ENCODE data around the gene MSRB1. TPM values are rescaled to one million over a fixed set of nuclear protein-coding genes. Genes with fewer than 3 reads are reported as not detected.

Gene MSRB1
- total and polyA plus RNA-seq, 9 of the 15 experiments (the other 6 are each of a cell fraction or from before 2014, with no cell fraction given) = 5.4 to 33.7 (median 25.7) TPM

- TF ChIP-seq, protein P1, sequence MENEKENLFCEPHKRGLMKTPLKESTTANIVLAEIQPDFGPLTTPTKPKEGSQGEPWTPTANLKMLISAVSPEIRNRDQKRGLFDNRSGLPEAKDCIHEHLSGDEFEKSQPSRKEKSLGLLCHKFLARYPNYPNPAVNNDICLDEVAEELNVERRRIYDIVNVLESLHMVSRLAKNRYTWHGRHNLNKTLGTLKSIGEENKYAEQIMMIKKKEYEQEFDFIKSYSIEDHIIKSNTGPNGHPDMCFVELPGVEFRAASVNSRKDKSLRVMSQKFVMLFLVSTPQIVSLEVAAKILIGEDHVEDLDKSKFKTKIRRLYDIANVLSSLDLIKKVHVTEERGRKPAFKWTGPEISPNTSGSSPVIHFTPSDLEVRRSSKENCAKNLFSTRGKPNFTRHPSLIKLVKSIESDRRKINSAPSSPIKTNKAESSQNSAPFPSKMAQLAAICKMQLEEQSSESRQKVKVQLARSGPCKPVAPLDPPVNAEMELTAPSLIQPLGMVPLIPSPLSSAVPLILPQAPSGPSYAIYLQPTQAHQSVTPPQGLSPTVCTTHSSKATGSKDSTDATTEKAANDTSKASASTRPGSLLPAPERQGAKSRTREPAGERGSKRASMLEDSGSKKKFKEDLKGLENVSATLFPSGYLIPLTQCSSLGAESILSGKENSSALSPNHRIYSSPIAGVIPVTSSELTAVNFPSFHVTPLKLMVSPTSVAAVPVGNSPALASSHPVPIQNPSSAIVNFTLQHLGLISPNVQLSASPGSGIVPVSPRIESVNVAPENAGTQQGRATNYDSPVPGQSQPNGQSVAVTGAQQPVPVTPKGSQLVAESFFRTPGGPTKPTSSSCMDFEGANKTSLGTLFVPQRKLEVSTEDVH (IDR thresholded peaks at IDR 0.05; ENCODE audit: low read depth, partially characterized antibody) = no peak
- no peak for TF ChIP-seq ZNF253 (CRISPR knock-in tag; conservative IDR thresholded peaks at IDR 0.05)
- TF ChIP-seq, protein P2, sequence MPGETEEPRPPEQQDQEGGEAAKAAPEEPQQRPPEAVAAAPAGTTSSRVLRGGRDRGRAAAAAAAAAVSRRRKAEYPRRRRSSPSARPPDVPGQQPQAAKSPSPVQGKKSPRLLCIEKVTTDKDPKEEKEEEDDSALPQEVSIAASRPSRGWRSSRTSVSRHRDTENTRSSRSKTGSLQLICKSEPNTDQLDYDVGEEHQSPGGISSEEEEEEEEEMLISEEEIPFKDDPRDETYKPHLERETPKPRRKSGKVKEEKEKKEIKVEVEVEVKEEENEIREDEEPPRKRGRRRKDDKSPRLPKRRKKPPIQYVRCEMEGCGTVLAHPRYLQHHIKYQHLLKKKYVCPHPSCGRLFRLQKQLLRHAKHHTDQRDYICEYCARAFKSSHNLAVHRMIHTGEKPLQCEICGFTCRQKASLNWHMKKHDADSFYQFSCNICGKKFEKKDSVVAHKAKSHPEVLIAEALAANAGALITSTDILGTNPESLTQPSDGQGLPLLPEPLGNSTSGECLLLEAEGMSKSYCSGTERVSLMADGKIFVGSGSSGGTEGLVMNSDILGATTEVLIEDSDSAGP (CRISPR knock-in tag; IDR thresholded peaks at IDR 0.05) = peak; percentile 57; the same call in 1 of the 2 replicates
- no peak for TF ChIP-seq PTRF (tag; IDR thresholded peaks at IDR 0.05)
- TF ChIP-seq, protein P3, sequence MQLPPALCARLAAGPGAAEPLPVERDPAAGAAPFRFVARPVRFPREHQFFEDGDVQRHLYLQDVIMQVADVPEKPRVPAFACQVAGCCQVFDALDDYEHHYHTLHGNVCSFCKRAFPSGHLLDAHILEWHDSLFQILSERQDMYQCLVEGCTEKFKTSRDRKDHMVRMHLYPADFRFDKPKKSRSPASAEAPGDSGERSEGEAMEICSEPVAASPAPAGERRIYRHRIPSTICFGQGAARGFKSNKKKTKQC (CRISPR knock-in tag; IDR thresholded peaks at IDR 0.05) = no peak; the same call in none of the 2 replicates
- TF ChIP-seq NCOA4 (IDR thresholded peaks at IDR 0.05; ENCODE audit: partially characterized antibody) = no peak
- TF ChIP-seq ZNF24 (IDR thresholded peaks at IDR 0.05) = peak; percentile 65
- TF ChIP-seq, protein P4, sequence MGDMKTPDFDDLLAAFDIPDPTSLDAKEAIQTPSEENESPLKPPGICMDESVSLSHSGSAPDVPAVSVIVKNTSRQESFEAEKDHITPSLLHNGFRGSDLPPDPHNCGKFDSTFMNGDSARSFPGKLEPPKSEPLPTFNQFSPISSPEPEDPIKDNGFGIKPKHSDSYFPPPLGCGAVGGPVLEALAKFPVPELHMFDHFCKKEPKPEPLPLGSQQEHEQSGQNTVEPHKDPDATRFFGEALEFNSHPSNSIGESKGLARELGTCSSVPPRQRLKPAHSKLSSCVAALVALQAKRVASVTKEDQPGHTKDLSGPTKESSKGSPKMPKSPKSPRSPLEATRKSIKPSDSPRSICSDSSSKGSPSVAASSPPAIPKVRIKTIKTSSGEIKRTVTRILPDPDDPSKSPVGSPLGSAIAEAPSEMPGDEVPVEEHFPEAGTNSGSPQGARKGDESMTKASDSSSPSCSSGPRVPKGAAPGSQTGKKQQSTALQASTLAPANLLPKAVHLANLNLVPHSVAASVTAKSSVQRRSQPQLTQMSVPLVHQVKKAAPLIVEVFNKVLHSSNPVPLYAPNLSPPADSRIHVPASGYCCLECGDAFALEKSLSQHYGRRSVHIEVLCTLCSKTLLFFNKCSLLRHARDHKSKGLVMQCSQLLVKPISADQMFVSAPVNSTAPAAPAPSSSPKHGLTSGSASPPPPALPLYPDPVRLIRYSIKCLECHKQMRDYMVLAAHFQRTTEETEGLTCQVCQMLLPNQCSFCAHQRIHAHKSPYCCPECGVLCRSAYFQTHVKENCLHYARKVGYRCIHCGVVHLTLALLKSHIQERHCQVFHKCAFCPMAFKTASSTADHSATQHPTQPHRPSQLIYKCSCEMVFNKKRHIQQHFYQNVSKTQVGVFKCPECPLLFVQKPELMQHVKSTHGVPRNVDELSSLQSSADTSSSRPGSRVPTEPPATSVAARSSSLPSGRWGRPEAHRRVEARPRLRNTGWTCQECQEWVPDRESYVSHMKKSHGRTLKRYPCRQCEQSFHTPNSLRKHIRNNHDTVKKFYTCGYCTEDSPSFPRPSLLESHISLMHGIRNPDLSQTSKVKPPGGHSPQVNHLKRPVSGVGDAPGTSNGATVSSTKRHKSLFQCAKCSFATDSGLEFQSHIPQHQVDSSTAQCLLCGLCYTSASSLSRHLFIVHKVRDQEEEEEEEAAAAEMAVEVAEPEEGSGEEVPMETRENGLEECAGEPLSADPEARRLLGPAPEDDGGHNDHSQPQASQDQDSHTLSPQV (IDR thresholded peaks at IDR 0.05) = peak; percentile 70
- no peak for TF ChIP-seq SPI1 (IDR thresholded peaks at IDR 0.05; ENCODE audit: borderline replicate concordance, low read depth, low read length)
- no peak for TF ChIP-seq NFIX (CRISPR knock-in tag; IDR thresholded peaks at IDR 0.05; ENCODE audit: low read depth)
- TF ChIP-seq TEAD2 (tag; IDR thresholded peaks at IDR 0.05) = no peak
- peak; percentile 92 for TF ChIP-seq RBBP5 (IDR thresholded peaks at IDR 0.05; ENCODE audit: borderline replicate concordance, insufficient read depth, low read length, poor library complexity, severe bottlenecking)
- TF ChIP-seq MIER1 (IDR thresholded peaks at IDR 0.05; ENCODE audit: low read depth) = no peak
- no peak for TF ChIP-seq NFE2L1 (tag; IDR thresholded peaks at IDR 0.05; ENCODE audit: borderline replicate concordance, low read depth)
- peak; percentile 82 for TF ChIP-seq ZNF143 (CRISPR knock-in tag; IDR thresholded peaks at IDR 0.05)
- TF ChIP-seq HDAC3 (IDR thresholded peaks at IDR 0.05; ENCODE audit: borderline replicate concordance, partially characterized antibody) = no peak
- no peak for TF ChIP-seq TAL1 (IDR thresholded peaks at IDR 0.05)
- TF ChIP-seq NEUROD1 (IDR thresholded peaks at IDR 0.05; ENCODE audit: borderline replicate concordance, low read depth, low read length, partially characterized antibody) = peak; percentile 41
Observed at GRCh38 chr16:1983544-1984346, 40.7 kb upstream of the MSRB1 start, which contains the start of gene GFER (continued).
